ENCODE results near the gene HPS6. TPM values are rescaled to one million over a fixed set of nuclear protein-coding genes. Genes with fewer than 3 reads are reported as not detected.
"Not testable (repeated sequence)": the region's sequence is repeated elsewhere in the genome, so short reads cannot be mapped to it uniquely, and the experiment has no call there.

Gene HPS6
- total RNA-seq, 1 donor from 2014 or later, result 9.3 TPM

GRCh38 chr10:102046095-102046494, 19.1 kb upstream of the HPS6 start:
- DNase-seq, result no peak
- H3K27me3 ChIP-seq (ENCODE audit: low read depth), result no peaks in the 10 kb centered on the region
- intact Hi-C loops (cut with micrococcal nuclease), result no loop called here

GRCh38 chr10:102054881-102055646, 10.1 kb upstream of the HPS6 start:
- H3K27me3 ChIP-seq (ENCODE audit: low read depth); DNase-seq; intact Hi-C loops (cut with micrococcal nuclease); H3K36me3 ChIP-seq; H3K9me3 ChIP-seq (replicated peaks): not testable (repeated sequence)
- Histone ChIP-seq H3K27ac (replicated peaks) (peak overlapping the region; percentile 98), H3K4me1 (peaks cover 54% of the 10 kb centered on the region), H3K4me3 (peak overlapping the region; percentile 87)

More at GRCh38 chr10:102046095-102046494, 19.1 kb upstream of the HPS6 start:
- Histone ChIP-seq H3K36me3 (no peaks in the 10 kb centered on the region), H3K4me1 (peaks cover 41% of the 10 kb centered on the region), H3K4me3 (no peak overlapping the region), H3K9me3 (replicated peaks) (no peaks in the 10 kb centered on the region), H3K27ac (replicated peaks) (no peak overlapping the region)
- no peak for TF ChIP-seq CTCF (IDR thresholded peaks at IDR 0.05; ENCODE audit: borderline replicate concordance)

GRCh38 chr10:102055647-102056419, 9.3 kb upstream of the HPS6 start, which contains the start of gene ARMH3:
Gene ARMH3, minus strand, starts transcription at chr10:102056173. Its CDS starts 16,059 bp downstream, at chr10:102040114.
- intact Hi-C loops (cut with micrococcal nuclease), result no loop called here
- no peaks in the 10 kb centered on the region for H3K27me3 ChIP-seq (ENCODE audit: low read depth)
- DNase-seq, result peak; percentile 93
- H3K4me3 ChIP-seq, result peak within 1 kb of the TSS; percentile 87
- TF ChIP-seq CTCF (IDR thresholded peaks at IDR 0.05; ENCODE audit: borderline replicate concordance), result no peak
- H3K27ac ChIP-seq (replicated peaks), result peak within 1 kb of the TSS; percentile 98
- peaks cover 54% of the 10 kb centered on the region for H3K4me1 ChIP-seq
- H3K36me3 ChIP-seq, result no peaks in the 10 kb centered on the region
- H3K9me3 ChIP-seq (replicated peaks), result no peaks in the 10 kb centered on the region

GRCh38 chr10:102059987-102060386, 5.2 kb upstream of the HPS6 start:
- no peaks in the 10 kb centered on the region for H3K36me3 ChIP-seq
- H3K4me3 ChIP-seq, result no peak overlapping the region
- peaks cover 18% of the 10 kb centered on the region for H3K4me1 ChIP-seq
- no peak for DNase-seq
- no peak for TF ChIP-seq CTCF (IDR thresholded peaks at IDR 0.05; ENCODE audit: borderline replicate concordance)
- H3K27me3 ChIP-seq (ENCODE audit: low read depth), result no peaks in the 10 kb centered on the region
- intact Hi-C loops (cut with micrococcal nuclease), result no loop called here
- no peaks in the 10 kb centered on the region for H3K9me3 ChIP-seq (replicated peaks)
- H3K27ac ChIP-seq (replicated peaks), result no peak overlapping the region

- no peak for DNase-seq
- no peaks in the 10 kb centered on the region for H3K36me3 ChIP-seq
- intact Hi-C loops (cut with micrococcal nuclease), result no loop called here
- peak overlapping the region; percentile 100 for H3K4me3 ChIP-seq
- H3K9me3 ChIP-seq (replicated peaks), result no peaks in the 10 kb centered on the region
- TF ChIP-seq CTCF (IDR thresholded peaks at IDR 0.05; ENCODE audit: borderline replicate concordance), result no peak
- H3K4me1 ChIP-seq, result peaks cover 47% of the 10 kb centered on the region
- H3K27ac ChIP-seq (replicated peaks), result peak overlapping the region; percentile 97
- no peaks in the 10 kb centered on the region for H3K27me3 ChIP-seq (ENCODE audit: low read depth)
These were observed 664 bp upstream of the HPS6 start for GRCh38 chr10:102064503-102064867.

All from left ventricle myocardium inferior (tissue), 1 donor.